Head of caudate nucleus (tissue), 42 donors: ENCODE measurements around the gene MON1A.
A peak's percentile ranks its signal among the peaks of the same experiment; 100 is the strongest.
"Not testable (repeated sequence)": the region's sequence is repeated elsewhere in the genome, so short reads cannot be mapped to it uniquely, and the experiment has no call there.

Source experiments
- DNase-seq, 42 donors: peaks; one replicate each; pipeline versions ENCODE4 v3.0.0 to v3.0.0-alpha.2; 2020 to 2021; ENCODE audit warnings: mixed read lengths in 7 of 42
- intact Hi-C: fragments of 100-400 bp; cut with DNase I; formaldehyde crosslinking; loops from one replicate; pipeline ENCODE4 v1.15.0; 2022

MON1A gene

GRCh38 chr3:49925485-49925884 lies 4.1 kb downstream of the MON1A start:
- intact Hi-C loops, result no loop called here
- DNase-seq, result no peak

GRCh38 chr3:49924683-49925082 lies 4.9 kb downstream of the MON1A start:
- DNase-seq, result no peak
- intact Hi-C loops, result no loop called here

GRCh38 chr3:49917806-49918590 lies 11.6 kb downstream of the MON1A start:
- intact Hi-C loops, DNase-seq: not testable (repeated sequence)

- DNase-seq, result no peak
- intact Hi-C loops, result no loop called here
These were observed 12.9 kb downstream of the MON1A start for GRCh38 chr3:49916686-49917085.

- no peak for DNase-seq
- intact Hi-C loops, result no loop called here
These were observed 14.7 kb downstream of the MON1A start for GRCh38 chr3:49914906-49915305.

GRCh38 chr3:49912881-49913281 lies 16.7 kb downstream of the MON1A start:
- intact Hi-C loops, result no loop called here

GRCh38 chr3:49911611-49912010 lies 18.0 kb downstream of the MON1A start:
- intact Hi-C loops, result no loop called here

More at GRCh38 chr3:49912881-49913281, 16.7 kb downstream of the MON1A start:
- DNase-seq, result peak in 16 of 42 donors; percentile 9 to 61 (median 28)

GRCh38 chr3:49911124-49911420 lies 18.5 kb downstream of the MON1A start:
- intact Hi-C loops, result no loop called here

More at GRCh38 chr3:49911611-49912010, 18.0 kb downstream of the MON1A start:
- DNase-seq, result no peak

GRCh38 chr3:49910409-49911123 lies 19.0 kb downstream of the MON1A start:
- DNase-seq, result peak in 28 of 42 donors; percentile 9 to 63 (median 35)
- intact Hi-C loops, result no loop called here

More at GRCh38 chr3:49911124-49911420, 18.5 kb downstream of the MON1A start:
- no peak for DNase-seq

- intact Hi-C loops, result no loop called here
- no peak for DNase-seq
These were observed 21.0 kb downstream of the MON1A start for GRCh38 chr3:49908373-49909199.

- DNase-seq, result peak; percentile 25 to 84 (median 61)
- intact Hi-C loops, result no loop called here
These were observed 23.4 kb downstream of the MON1A start for GRCh38 chr3:49906073-49906743.

- intact Hi-C loops, DNase-seq: not testable (repeated sequence)
These were observed 25.2 kb downstream of the MON1A start for GRCh38 chr3:49904448-49904847.

- DNase-seq, result peak in 15 of 42 donors; percentile 9 to 52 (median 29)
- intact Hi-C loops, result no loop called here
These were observed 25.9 kb downstream of the MON1A start, which contains the start of gene MST1R for GRCh38 chr3:49903451-49904424. TSS of gene MST1R (minus strand) at chr3:49903873. CDS start at chr3:49903609, 264 bp downstream.

- no peak for DNase-seq
- intact Hi-C loops, result no loop called here
These were observed 26.9 kb downstream of the MON1A start for GRCh38 chr3:49902511-49903345.

GRCh38 chr3:49901366-49902339 lies 28.0 kb downstream of the MON1A start:
- no peak for DNase-seq
- intact Hi-C loops, result no loop called here
